H1 (cell line): ENCODE measurements around the gene EXOSC1. TPM values are rescaled to one million over a fixed set of nuclear protein-coding genes. Genes with fewer than 3 reads are reported as not detected.

Experiments used
- CTCF ChIA-PET: fragments of 300-600 bp; sonication (Branson Sonifier 250); formaldehyde crosslinking; loops from one replicate; lab custom pipeline; 2021; ENCODE audit not compliant: partially characterized antibody; lab: Charles Lee
- POLR2A ChIA-PET: fragments of 300-600 bp; sonication (Branson Sonifier 250); formaldehyde crosslinking; loops from one replicate; lab custom pipeline; 2021; ENCODE audit warnings: inconsistent platforms; ENCODE audit not compliant: partially characterized antibody; lab: Charles Lee
- DNase-seq, 2 experiments: peaks; one replicate each; pipeline versions ENCODE4 v3.0.0 to v3.0.0-alpha.2; 2010 to 2022; ENCODE audit warnings: low spot score in 2 of 2, low read depth in 1 of 2, mixed read lengths in 1 of 2
- FAIRE-seq: peaks from 2 replicates; lab custom pipeline; 2011; peaks lifted over from hg19 to GRCh38; lab: Jason Lieb, UNC
- H2AFZ ChIP-seq: 2 replicates; pipeline ENCODE4 v1.8.1; 2012; ENCODE audit warnings: low read length, inconsistent platforms
- H2AK5ac ChIP-seq: 2 replicates; pipeline ENCODE4 v1.6.1; 2013; ENCODE audit warnings: low read depth, low read length
- H2BK120ac ChIP-seq: replicated peaks from 2 replicates; pipeline ENCODE3; 2013; ENCODE audit warnings: low read depth, low read length, inconsistent platforms
- H2BK12ac ChIP-seq: 2 replicates; pipeline ENCODE4 v1.6.1; 2013; ENCODE audit warnings: low read depth, low read length
- H2BK15ac ChIP-seq: 2 replicates; pipeline ENCODE4 v1.6.1; 2013; ENCODE audit warnings: low read length
- H2BK20ac ChIP-seq: 2 replicates; pipeline ENCODE4 v1.6.1; 2013; ENCODE audit warnings: low read length
- H2BK5ac ChIP-seq: 2 replicates; pipeline ENCODE4 v1.6.1; 2013; ENCODE audit warnings: low read depth, low read length
- H3K14ac ChIP-seq: 2 replicates; pipeline ENCODE4 v1.6.1; 2013; ENCODE audit warnings: inconsistent platforms; ENCODE audit not compliant: insufficient read length
- H3K18ac ChIP-seq: 2 replicates; pipeline ENCODE4 v1.6.1; 2013; ENCODE audit warnings: low read length; ENCODE audit errors: extremely low read depth
- H3K23ac ChIP-seq: 2 replicates; pipeline ENCODE4 v1.6.1; 2013; ENCODE audit warnings: inconsistent platforms; ENCODE audit not compliant: insufficient read length
- H3K23me2 ChIP-seq: 2 replicates; pipeline ENCODE4 v1.6.1; 2013; ENCODE audit warnings: low read depth, low read length
- H3K27ac ChIP-seq: 2 replicates; pipeline ENCODE4 v1.6.1; 2011; ENCODE audit warnings: low read depth, low read length, inconsistent platforms
- H3K27me3 ChIP-seq, 4 experiments: replicated peaks in 1 of 4; 1 replicate in 1 of 4; 2 replicates in 3 of 4; pipeline versions ENCODE4 v1.6.1 to v1.8.1; 2011 to 2013; ENCODE audit warnings: low read length in 3 of 4, mild to moderate bottlenecking in 3 of 4, inconsistent platforms in 2 of 4, mixed read lengths in 2 of 4, moderate library complexity in 1 of 4; ENCODE audit not compliant: control insufficient read depth in 3 of 4, insufficient read depth in 3 of 4; ENCODE audit errors: extremely low read depth in 1 of 4
- H3K36me3 ChIP-seq, 4 experiments: 2 replicates each; pipeline versions ENCODE4 v1.6.1 to v1.8.1; 2011 to 2013; ENCODE audit warnings: mild to moderate bottlenecking in 4 of 4, low read length in 3 of 4, moderate library complexity in 2 of 4, control low read depth in 1 of 4, inconsistent platforms in 1 of 4; ENCODE audit not compliant: insufficient read depth in 4 of 4, control insufficient read depth in 2 of 4
- H3K4ac ChIP-seq: replicated peaks from 2 replicates; pipeline ENCODE3; 2013; ENCODE audit warnings: low read length, low read depth, mixed read lengths, inconsistent platforms; ENCODE audit not compliant: insufficient read length
- H3K4me1 ChIP-seq, 4 experiments: replicated peaks in 1 of 4; 1 replicate in 1 of 4; 2 replicates in 3 of 4; pipeline versions ENCODE4 v1.6.1 to v1.8.1; 2011 to 2013; ENCODE audit warnings: low read length in 3 of 4, inconsistent platforms in 2 of 4, mixed read lengths in 1 of 4; ENCODE audit not compliant: insufficient read depth in 4 of 4, control insufficient read depth in 3 of 4
- H3K4me2 ChIP-seq, 2 experiments: 2 replicates each; pipeline versions ENCODE4 v1.6.1 to v1.8.1; 2011 to 2013; ENCODE audit warnings: low read depth in 2 of 2, low read length in 2 of 2, control low read depth in 1 of 2, inconsistent platforms in 1 of 2, mild to moderate bottlenecking in 1 of 2; ENCODE audit not compliant: insufficient read depth in 1 of 2
- H3K4me3 ChIP-seq, 4 experiments: fragments of 200-600, 300-600 bp in 1 of 4; sonication (generic), shearing (Covaris generic), sonication (Bioruptor Twin) in 1 of 4; 2 replicates each; pipeline versions ENCODE4 v1.5.1 to v1.8.1; 2011 to 2016; ENCODE audit warnings: low read length in 4 of 4, low read depth in 3 of 4, control low read depth in 2 of 4, inconsistent platforms in 2 of 4, mild to moderate bottlenecking in 2 of 4, mixed read lengths in 1 of 4, moderate library complexity in 1 of 4; ENCODE audit not compliant: insufficient read depth in 2 of 4; ENCODE audit errors: extremely low read depth in 1 of 4
- H3K56ac ChIP-seq: replicated peaks from 2 replicates; pipeline ENCODE3; 2013; ENCODE audit warnings: low read depth, mild to moderate bottlenecking, mixed read lengths, low read length, inconsistent platforms; ENCODE audit not compliant: insufficient read length
- H3K79me1 ChIP-seq: 2 replicates; pipeline ENCODE4 v1.6.1; 2013; ENCODE audit warnings: low read depth, low read length, control low read depth
- H3K79me2 ChIP-seq, 2 experiments: 2 replicates each; pipeline versions ENCODE4 v1.6.1 to v1.8.1; 2012 to 2013; ENCODE audit warnings: low read length in 2 of 2, mild to moderate bottlenecking in 2 of 2, inconsistent platforms in 1 of 2; ENCODE audit not compliant: insufficient read depth in 2 of 2, control insufficient read depth in 1 of 2
- H3K9ac ChIP-seq, 4 experiments: replicated peaks in 1 of 4; 1 replicate in 1 of 4; 2 replicates in 3 of 4; pipeline versions ENCODE4 v1.6.1 to v1.8.1; 2011 to 2013; ENCODE audit warnings: low read depth in 3 of 4, low read length in 3 of 4, control low read depth in 2 of 4, mild to moderate bottlenecking in 2 of 4, moderate library complexity in 2 of 4, inconsistent platforms in 1 of 4; ENCODE audit errors: extremely low read depth in 1 of 4
- H3K9me3 ChIP-seq, 2 experiments: 2 replicates each; pipeline versions ENCODE4 v1.6.1 to v1.8.1; 2012 to 2013; ENCODE audit warnings: mild to moderate bottlenecking in 2 of 2, moderate library complexity in 2 of 2, control low read depth in 1 of 2, inconsistent platforms in 1 of 2, low read depth in 1 of 2, low read length in 1 of 2, mixed read lengths in 1 of 2; ENCODE audit not compliant: insufficient read depth in 2 of 2
- H4K20me1 ChIP-seq, 2 experiments: replicated peaks in 1 of 2; 2 replicates each; pipeline versions ENCODE3 to v1.8.1; 2011 to 2013; ENCODE audit warnings: inconsistent platforms in 2 of 2, low read length in 2 of 2, mild to moderate bottlenecking in 1 of 2; ENCODE audit not compliant: insufficient read depth in 2 of 2, control insufficient read depth in 1 of 2
- H4K5ac ChIP-seq: 2 replicates; pipeline ENCODE4 v1.6.1; 2013; ENCODE audit warnings: low read length, low read depth, mixed read lengths, inconsistent platforms; ENCODE audit not compliant: insufficient read length
- H4K8ac ChIP-seq: 2 replicates; pipeline ENCODE4 v1.8.0; 2013; ENCODE audit warnings: mild to moderate bottlenecking, moderate library complexity, low read length, inconsistent platforms; ENCODE audit not compliant: insufficient read depth; ENCODE audit errors: extremely low read depth
- H4K91ac ChIP-seq: replicated peaks from 2 replicates; pipeline ENCODE3; 2013; ENCODE audit warnings: low read length, mixed read lengths, inconsistent platforms; ENCODE audit not compliant: insufficient read length
- RXRA ChIP-seq: IDR thresholded peaks from 2 replicates; pipeline ENCODE4 v1.6.1; 2011; ENCODE audit warnings: low read depth, mild to moderate bottlenecking, low read length, moderate library complexity; ENCODE audit not compliant: insufficient read depth
- SIRT6 ChIP-seq: IDR thresholded peaks from one replicate; pipeline ENCODE4 v1.7.1; 2012; ENCODE audit warnings: low read length, inconsistent platforms
- WGBS, 2 experiments: shearing (Covaris generic) in 1 of 2; methylation state at CpG; one replicate each; pipeline versions ENCODE4 v1.1.6 to v1.1.7; 2013 to 2015; ENCODE audit warnings: low lambda C conversion rate in 2 of 2, mixed read lengths in 2 of 2, inconsistent platforms in 1 of 2, low coverage in 1 of 2, missing lambda C conversion rate in 1 of 2; ENCODE audit not compliant: insufficient replicate concordance in 2 of 2, insufficient coverage in 1 of 2, insufficient read length in 1 of 2; ENCODE audit errors: extremely low coverage in 1 of 2, missing lambda C conversion rate in 1 of 2; 5-methylcytosine and 5-hydroxymethylcytosine counted together
- polyA plus RNA-seq, 7 experiments: library from polyadenylated mRNA; depleted of rRNA in 3 of 7; stranded (reverse) in 5 of 7; unstranded in 2 of 7; fragments of >200 nt in 5 of 7; fragments of 200-250 nt in 2 of 7; gene quantifications; 1 replicate in 5 of 7; 2 replicates in 1 of 7; 4 replicates in 1 of 7; pipeline versions ENCODE4 v1.2.1 to v1.2.3, GENCODE V29; 2011 to 2013; ENCODE audit warnings: missing spikeins in 2 of 7, mixed read lengths in 2 of 7
- total RNA-seq: library from RNA; stranded (reverse); fragmentation: NEBNext Ultra II Directional; extraction: Animal tissue kit (Norgen Biotek cat#: 25700); gene quantifications from 2 replicates; pipeline ENCODE4 v1.2.1, GENCODE V29; 2021

The EXOSC1 gene
- total and polyA plus RNA-seq, 2 of the 8 experiments (the other 6 are each of a cell fraction or from before 2014, with no cell fraction given), result 52.1 to 68.1 TPM

- Histone ChIP-seq H2BK15ac (no peak overlapping the region), H3K4me3 (no peak overlapping the region), H4K20me1 (no peaks in the 10 kb centered on the region), H3K18ac (no peak overlapping the region), H3K79me2 (no peaks in the 10 kb centered on the region), H3K56ac (no peak overlapping the region), H4K8ac (no peak overlapping the region), H3K9me3 (no peaks in the 10 kb centered on the region), H3K23ac (no peak overlapping the region), H3K27ac (no peak overlapping the region), H4K91ac (no peak overlapping the region), H4K5ac (no peak overlapping the region), H3K23me2 (no peaks in the 10 kb centered on the region), H2AFZ (no peak overlapping the region), H2AK5ac (no peak overlapping the region), H3K9ac (no peak overlapping the region), H3K4me1 (peaks cover 0 to 7% (median 1%) of the 10 kb centered on the region in 4 experiments; a peak in 2 of 7 replicates), H3K14ac (no peak overlapping the region), H3K4me2 (no peak overlapping the region), H3K4ac (no peak overlapping the region), H3K36me3 (no peaks in the 10 kb centered on the region), H3K79me1 (no peaks in the 10 kb centered on the region), H2BK20ac (no peak overlapping the region), H2BK5ac (no peak overlapping the region), H2BK12ac (no peak overlapping the region), H3K27me3 (no peaks in the 10 kb centered on the region), H2BK120ac (no peak overlapping the region)
- TF ChIP-seq RXRA, result no peak
- TF ChIP-seq SIRT6, result no peak
- ChIA-PET POLR2A (interaction anchor here (1.4 kb wide), 1 partner anchor 18 kb away, joined by 5 read pairs; no protein-coding TSS in a partner anchor), CTCF (no interaction called here)
- no peak for DNase-seq
- no peak for FAIRE-seq
- 90% methylated on average over 6 of the region's 6 CpGs; no CpG with 5 or more reads in 1 of the 2 experiments for WGBS, 2 experiments
These were observed 29.2 kb downstream of the EXOSC1 start for GRCh38 chr10:97416565-97416964.
